GM12878 (cell line): ENCODE measurements around the gene CCL25. TPM values are rescaled to one million over a fixed set of nuclear protein-coding genes. Genes with fewer than 3 reads are reported as not detected.

Experiments used
- ATAC-seq: fragments of 200-7000 bp; cut with Tn5 transposase; 3 replicates; pipeline ENCODE4 v1.9.1; 2020; ENCODE audit warnings: mild to moderate bottlenecking, moderate library complexity
- BruUV-seq: library from RNA; stranded (reverse); fragments of 400-500 nt; replicated peaks from 2 replicates; lab custom pipeline; 2021; lab: Mats Ljungman, UMichigan
- CTCF ChIA-PET: fragments of 300-600 bp; sonication (Branson Sonifier 250); formaldehyde crosslinking; extraction: SDS; loops from one replicate; lab custom pipeline; 2021; ENCODE audit warnings: inconsistent platforms; lab: Yijun Ruan, JAX
- POLR2A ChIA-PET: fragments of 350-600 bp; formaldehyde crosslinking; extraction: SDS; loops from one replicate; lab custom pipeline; 2021; ENCODE audit warnings: inconsistent platforms; lab: Charles Lee
- RAD21 ChIA-PET: fragments of 300-600 bp; sonication (Branson Sonifier 250); formaldehyde crosslinking; loops from one replicate; lab custom pipeline; 2023; ENCODE audit warnings: antibody characterized with exemption; ENCODE audit not compliant: unreplicated experiment; lab: Charles Lee
- SMC1A ChIA-PET: fragments of 300-600 bp; sonication (Branson Sonifier 250); formaldehyde crosslinking; loops from one replicate; lab custom pipeline; 2023; ENCODE audit not compliant: unreplicated experiment, uncharacterized antibody; lab: Charles Lee
- DNase-seq: peaks from one replicate; pipeline ENCODE4 v3.0.0-alpha.2; 2011; ENCODE audit warnings: low read depth, low spot score
- FAIRE-seq: peaks from 3 replicates; lab custom pipeline; 2011; peaks lifted over from hg19 to GRCh38; lab: Jason Lieb, UNC
- H2AFZ ChIP-seq: 2 replicates; pipeline ENCODE4 v1.6.0; 2011; ENCODE audit warnings: low read depth, low read length, control low read depth; ENCODE audit not compliant: control insufficient read depth
- H3K27ac ChIP-seq: 2 replicates; pipeline ENCODE4 v1.5.1; 2011; ENCODE audit warnings: control low read depth; ENCODE audit not compliant: control insufficient read depth, insufficient read depth
- H3K27me3 ChIP-seq, 2 experiments: replicated peaks in 1 of 2; 2 replicates each; pipeline versions ENCODE4 v1.6.0 to v1.6.1; 2011; ENCODE audit warnings: low read length in 1 of 2; ENCODE audit not compliant: control insufficient read depth in 2 of 2, insufficient read depth in 2 of 2
- H3K36me3 ChIP-seq, 2 experiments: 2 replicates each; pipeline ENCODE4 v1.5.1; 2011; ENCODE audit warnings: low read length in 1 of 2; ENCODE audit not compliant: control insufficient read depth in 2 of 2, insufficient read depth in 2 of 2
- H3K4me1 ChIP-seq: 2 replicates; pipeline ENCODE4 v1.6.1; 2011; ENCODE audit warnings: mild to moderate bottlenecking, low read length, moderate library complexity, mixed read lengths; ENCODE audit not compliant: control insufficient read depth, insufficient read depth
- H3K4me2 ChIP-seq: 2 replicates; pipeline ENCODE4 v1.6.0; 2011; ENCODE audit warnings: control low read depth; ENCODE audit not compliant: control insufficient read depth, insufficient read depth
- H3K4me3 ChIP-seq: fragments of 200-600 bp; sonication (generic); 2 replicates; pipeline ENCODE4 v1.5.1; 2016
- H3K79me2 ChIP-seq: 2 replicates; pipeline ENCODE4 v1.6.0; 2011; ENCODE audit warnings: low read length; ENCODE audit not compliant: control insufficient read depth, insufficient read depth
- H3K9ac ChIP-seq: 2 replicates; pipeline ENCODE4 v1.8.0; 2011; ENCODE audit warnings: low read length, control low read depth, mixed read lengths; ENCODE audit not compliant: control insufficient read depth, insufficient read depth
- H3K9me3 ChIP-seq: replicated peaks from 3 replicates; pipeline ENCODE4 v1.5.1; 2011; ENCODE audit warnings: mild to moderate bottlenecking, low read length; ENCODE audit not compliant: control insufficient read depth, insufficient read depth
- H4K20me1 ChIP-seq: 2 replicates; pipeline ENCODE4 v1.6.0; 2011; ENCODE audit not compliant: control insufficient read depth, insufficient read depth
- BACH1 ChIP-seq: fragments of 450-650 bp; IDR thresholded peaks from 2 replicates; pipeline ENCODE4 v1.6.1; 2017; ENCODE audit warnings: mild to moderate bottlenecking, borderline replicate concordance
- EP300 ChIP-seq, 2 experiments: fragments of 150-350 bp in 1 of 2; IDR thresholded peaks; 2 replicates each; pipeline ENCODE4 v1.6.1; 2011 to 2012; ENCODE audit warnings: low read depth in 2 of 2, low read length in 2 of 2, borderline replicate concordance in 1 of 2, improper control_type of control experiment in 1 of 2, inconsistent platforms in 1 of 2; ENCODE audit not compliant: control insufficient read depth in 1 of 2
- IRF4 ChIP-seq: IDR thresholded peaks from 2 replicates; pipeline ENCODE4 v1.6.1; 2011; ENCODE audit warnings: low read depth, low read length
- MAX ChIP-seq: IDR thresholded peaks from 2 replicates; pipeline ENCODE4 v1.6.1; 2012; ENCODE audit warnings: low read depth, low read length, improper control_type of control experiment
- ZNF207 ChIP-seq: fragments of 450-650 bp; IDR thresholded peaks from 2 replicates; pipeline ENCODE4 v1.6.1; 2014; ENCODE audit warnings: antibody characterized with exemption, mild to moderate bottlenecking, borderline replicate concordance
- WGBS: methylation state at CpG from one replicate; pipeline ENCODE4 v1.1.6; 2016; ENCODE audit warnings: low lambda C conversion rate; ENCODE audit not compliant: insufficient replicate concordance, insufficient coverage; ENCODE audit errors: missing lambda C conversion rate; 5-methylcytosine and 5-hydroxymethylcytosine counted together
- in situ Hi-C: fragments of 300-500 bp; cut with MboI; formaldehyde crosslinking; loops from 9 replicates; pipeline ENCODE4 v1.14.3; 2018; ENCODE audit warnings: mixed read lengths
- intact Hi-C: fragments of 100-400 bp; cut with micrococcal nuclease; formaldehyde crosslinking; loops from one replicate; pipeline ENCODE4 v1.14.2; 2022; ENCODE audit not compliant: unreplicated experiment
- polyA plus RNA-seq, 11 experiments: library from polyadenylated mRNA; depleted of rRNA in 4 of 11; unstranded in 6 of 11; stranded (reverse) in 5 of 11; fragments of >200 nt; fragmentation: Nextera tagmentation in 4 of 11; fragmentation: Illumina TruSeq in 1 of 11; extraction: Ambion mirVana in 4 of 11; extraction: Trizol in 1 of 11; gene quantifications; 1 replicate in 1 of 11; 2 replicates in 10 of 11; pipeline versions ENCODE4 v1.2.1 to v1.2.3, GENCODE V29; 2011 to 2016; ENCODE audit warnings: inconsistent platforms in 2 of 11, missing spikeins in 2 of 11, low read depth in 1 of 11
- total RNA-seq, 4 experiments: library from RNA; depleted of rRNA in 3 of 4; stranded (reverse); fragments of >200 nt in 3 of 4; fragmentation: Illumina TruSeq in 1 of 4; extraction: Trizol in 1 of 4; gene quantifications; 2 replicates each; pipeline versions ENCODE4 v1.2.1 to v1.2.3, GENCODE V29; 2013 to 2021
- TF ChIP-seq, protein P1 (sequence below), 3 experiments: IDR thresholded peaks in 2 of 3; conservative IDR thresholded peaks in 1 of 3; 2 replicates each; pipeline ENCODE4 v1.5.1; 2011; ENCODE audit warnings: low read depth in 3 of 3, low read length in 3 of 3, mild to moderate bottlenecking in 3 of 3, control low read depth in 2 of 3, moderate library complexity in 2 of 3, inconsistent platforms in 1 of 3, mixed read lengths in 1 of 3; ENCODE audit not compliant: control insufficient read depth in 2 of 3, insufficient read depth in 1 of 3; ENCODE audit errors: extremely low read depth in 1 of 3

CCL25 gene
- total and polyA plus RNA-seq, 10 of the 15 experiments (the other 5 are each of a cell fraction or from before 2014, with no cell fraction given), result 0.53 to 12.0 (median 8.3) TPM

DNA sequence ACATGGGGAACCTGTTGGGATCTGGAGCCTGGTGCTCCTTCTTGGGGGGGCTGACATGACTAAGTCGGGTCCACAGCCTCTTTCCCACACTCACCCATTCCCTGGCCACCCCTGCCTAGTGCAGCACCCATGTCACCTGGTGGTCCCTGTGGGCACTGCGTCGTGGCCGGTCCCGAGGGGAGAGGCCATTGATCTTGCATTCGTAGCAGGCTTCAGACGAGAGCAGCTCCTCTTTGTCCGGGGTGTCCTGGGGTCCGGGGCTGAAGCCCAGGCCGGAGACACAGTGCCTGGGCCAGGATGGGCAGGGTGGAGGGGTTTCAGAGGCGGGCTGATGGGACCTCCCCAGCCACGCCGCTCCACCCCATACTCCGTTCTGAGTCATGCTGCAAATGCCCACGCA, 19.4 kb downstream of the CCL25 start:
- FAIRE-seq, result no peak

More for the DNA sequence above, 19.4 kb downstream of the CCL25 start:
- Histone ChIP-seq H3K9me3 (peaks cover 7% of the 10 kb centered on the region; the same call in 2 of the 3 replicates), H3K4me2 (no peak overlapping the region), H3K27ac (no peak overlapping the region), H2AFZ (no peak overlapping the region), H3K36me3 (no peaks in the 10 kb centered on the region), H3K27me3 (no peaks in the 10 kb centered on the region), H3K4me1 (no peaks in the 10 kb centered on the region), H3K4me3 (no peak overlapping the region), H4K20me1 (no peaks in the 10 kb centered on the region), H3K79me2 (no peaks in the 10 kb centered on the region), H3K9ac (no peak overlapping the region)
- RAD21 ChIA-PET, result no interaction called here
- DNase-seq (no peak), ATAC-seq (no peak)
- BruUV-seq, result no TSS peak
- in situ Hi-C loops (no loop called here), intact Hi-C loops (no loop called here)
- TF ChIP-seq, protein P1, sequence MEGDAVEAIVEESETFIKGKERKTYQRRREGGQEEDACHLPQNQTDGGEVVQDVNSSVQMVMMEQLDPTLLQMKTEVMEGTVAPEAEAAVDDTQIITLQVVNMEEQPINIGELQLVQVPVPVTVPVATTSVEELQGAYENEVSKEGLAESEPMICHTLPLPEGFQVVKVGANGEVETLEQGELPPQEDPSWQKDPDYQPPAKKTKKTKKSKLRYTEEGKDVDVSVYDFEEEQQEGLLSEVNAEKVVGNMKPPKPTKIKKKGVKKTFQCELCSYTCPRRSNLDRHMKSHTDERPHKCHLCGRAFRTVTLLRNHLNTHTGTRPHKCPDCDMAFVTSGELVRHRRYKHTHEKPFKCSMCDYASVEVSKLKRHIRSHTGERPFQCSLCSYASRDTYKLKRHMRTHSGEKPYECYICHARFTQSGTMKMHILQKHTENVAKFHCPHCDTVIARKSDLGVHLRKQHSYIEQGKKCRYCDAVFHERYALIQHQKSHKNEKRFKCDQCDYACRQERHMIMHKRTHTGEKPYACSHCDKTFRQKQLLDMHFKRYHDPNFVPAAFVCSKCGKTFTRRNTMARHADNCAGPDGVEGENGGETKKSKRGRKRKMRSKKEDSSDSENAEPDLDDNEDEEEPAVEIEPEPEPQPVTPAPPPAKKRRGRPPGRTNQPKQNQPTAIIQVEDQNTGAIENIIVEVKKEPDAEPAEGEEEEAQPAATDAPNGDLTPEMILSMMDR (IDR thresholded peaks at IDR 0.05 in 2 of 3, conservative IDR thresholded peaks at IDR 0.05 in 1 of 3; ENCODE audit: control insufficient read depth in 2 of 3, extremely low read depth in 1 of 3, insufficient read depth in 1 of 3, low read depth in 3 of 3, low read length in 3 of 3), result 0 out of 6 replicates have a peak, but pooled peaks of 1 of the 3 experiments have one; percentile 2
- no peak for TF ChIP-seq MAX
- no peak for TF ChIP-seq EP300 (IDR thresholded peaks at IDR 0.05; ENCODE audit: borderline replicate concordance in 1 of 2, control insufficient read depth in 1 of 2, low read depth in 2 of 2, low read length in 2 of 2)
- TF ChIP-seq ZNF207, result no peak
- TF ChIP-seq BACH1, result no peak
- no peak for TF ChIP-seq IRF4
- SMC1A ChIA-PET, result no interaction called here
- CTCF ChIA-PET, result no interaction called here
- POLR2A ChIA-PET, result no interaction called here
- whole genome bisulfite sequencing, result 46% methylated on average over 15 of the region's 15 CpGs
